ENCODE measurements around the gene NLRP1.
"Not testable (repeated sequence)": the region's sequence is repeated elsewhere in the genome, so short reads cannot be mapped to it uniquely, and the experiment has no call there.

NLRP1 gene

GRCh38 chr17:5588584-5588983 is 4.3 kb upstream of the NLRP1 start:
- in situ Hi-C loops (cut with MboI; ENCODE audit: low sequenced_read_pairs): no loop called here

DNA sequence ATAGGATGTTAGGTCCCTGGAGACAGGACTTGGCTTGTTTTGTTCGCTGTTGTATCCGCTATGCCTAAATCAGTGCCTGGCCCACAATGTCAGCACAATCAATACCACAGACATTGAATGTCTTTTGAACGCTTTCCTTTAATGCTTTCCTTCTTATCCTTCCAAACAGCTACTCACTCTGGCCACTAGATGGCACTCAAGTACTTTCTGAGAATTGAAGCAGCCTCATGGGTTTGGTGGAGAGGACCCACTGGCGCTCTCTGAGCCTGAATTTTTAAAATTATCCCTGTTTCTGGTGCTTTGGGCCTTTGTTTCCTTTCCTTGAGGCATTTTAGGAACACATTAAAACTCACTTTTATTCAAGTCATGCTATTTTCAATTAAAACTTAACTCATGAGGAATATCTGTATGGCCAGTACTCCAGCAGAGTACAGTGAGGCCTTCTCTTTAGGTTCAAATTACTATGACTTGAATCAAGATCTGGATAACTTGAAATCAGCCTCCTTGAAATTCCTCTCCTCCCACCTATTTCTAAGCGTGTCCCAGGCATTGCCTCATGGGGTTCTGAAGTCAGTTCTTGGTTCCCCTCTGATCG is 3.2 kb upstream of the NLRP1 start:
- in situ Hi-C loops (cut with MboI; ENCODE audit: low sequenced_read_pairs): no loop called here

DNA sequence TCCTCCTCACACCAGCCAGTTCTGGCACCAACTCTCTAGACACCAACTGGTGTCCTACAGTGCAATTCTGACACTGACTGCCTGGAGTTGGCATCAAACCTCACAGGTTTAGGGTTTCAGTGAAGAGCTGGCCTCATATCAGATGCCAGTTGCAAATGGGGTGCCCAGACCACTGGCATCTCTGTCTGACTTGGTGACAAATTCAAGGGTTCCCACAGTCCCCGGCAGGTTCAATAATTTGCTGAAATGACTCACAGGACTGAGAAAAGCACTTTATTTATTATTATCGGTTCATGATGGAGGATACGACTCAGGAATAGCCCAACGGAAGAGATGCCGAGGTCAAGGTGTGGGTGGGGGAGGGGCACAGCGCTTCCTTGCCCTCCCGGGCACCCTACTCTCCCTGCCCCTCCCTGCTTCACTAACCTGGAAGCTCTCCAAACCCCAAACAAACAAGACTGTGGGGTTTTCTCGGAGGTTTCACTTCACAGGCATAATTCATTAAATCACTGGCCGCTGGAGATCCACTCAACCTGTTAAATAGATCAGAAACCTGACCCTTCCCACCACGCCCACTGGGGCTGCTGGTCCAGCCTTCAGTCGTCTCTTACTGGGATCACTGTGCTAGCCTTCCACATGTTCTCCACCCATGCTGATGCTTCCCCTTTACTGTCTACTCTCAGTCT is 1.7 kb upstream of the NLRP1 start:
- in situ Hi-C loops (cut with MboI; ENCODE audit: low sequenced_read_pairs): no loop called here

- in situ Hi-C loops (cut with MboI; ENCODE audit: low sequenced_read_pairs): no loop called here
These were observed 1.0 kb upstream of the NLRP1 start for GRCh38 chr17:5585287-5585794.

- in situ Hi-C loops (cut with MboI; ENCODE audit: low sequenced_read_pairs): no loop called here
These were observed 605 bp downstream of the NLRP1 start for GRCh38 chr17:5583426-5584382.

DNA sequence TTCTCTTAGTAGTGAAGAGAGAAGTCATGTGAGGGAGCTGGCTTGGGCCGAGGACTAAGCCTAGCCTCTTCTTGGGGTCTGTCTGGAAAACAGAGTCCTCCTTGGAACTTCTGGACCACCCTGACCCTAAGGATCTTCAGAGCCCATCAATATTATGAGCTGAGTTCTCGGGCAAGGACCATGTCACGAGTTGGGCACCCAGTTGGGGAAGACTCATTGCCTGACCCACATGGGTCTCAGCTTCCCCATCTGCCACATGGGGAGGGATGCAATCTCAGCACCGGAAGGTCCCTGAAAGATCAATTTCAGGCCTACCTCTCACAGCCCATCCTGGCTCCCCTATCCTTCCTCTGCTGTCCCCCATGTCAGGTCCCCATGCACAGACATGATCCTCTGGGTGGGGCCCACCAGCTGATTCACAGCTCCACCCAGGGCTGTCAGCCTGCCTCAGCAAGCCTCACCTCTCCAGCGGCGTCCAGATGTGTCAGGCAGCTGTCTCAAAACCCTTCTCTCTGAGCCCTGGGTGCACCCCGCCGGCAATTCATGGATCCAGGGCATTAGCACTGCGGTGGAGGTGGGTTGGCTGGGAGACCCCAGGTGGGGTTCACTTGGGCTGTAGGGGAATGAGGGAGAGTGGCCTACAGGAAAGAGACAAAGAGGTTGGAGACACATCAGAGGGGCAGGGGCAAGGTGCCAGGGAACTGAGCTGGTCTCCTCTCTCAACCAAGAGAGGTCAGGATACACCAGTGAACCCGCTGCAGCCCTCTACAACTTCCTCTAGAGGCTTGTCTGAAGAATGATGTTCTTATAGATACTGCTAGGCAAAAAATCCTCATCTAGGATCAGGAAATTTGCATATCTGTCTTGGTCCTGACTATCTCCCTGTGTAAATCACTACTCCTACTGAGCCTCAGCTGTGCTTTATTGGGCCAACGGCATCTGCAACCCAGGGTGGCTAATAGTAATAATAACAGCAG is 1.8 kb downstream of the NLRP1 start:
- in situ Hi-C loops (cut with MboI; ENCODE audit: low sequenced_read_pairs): no loop called here

DNA sequence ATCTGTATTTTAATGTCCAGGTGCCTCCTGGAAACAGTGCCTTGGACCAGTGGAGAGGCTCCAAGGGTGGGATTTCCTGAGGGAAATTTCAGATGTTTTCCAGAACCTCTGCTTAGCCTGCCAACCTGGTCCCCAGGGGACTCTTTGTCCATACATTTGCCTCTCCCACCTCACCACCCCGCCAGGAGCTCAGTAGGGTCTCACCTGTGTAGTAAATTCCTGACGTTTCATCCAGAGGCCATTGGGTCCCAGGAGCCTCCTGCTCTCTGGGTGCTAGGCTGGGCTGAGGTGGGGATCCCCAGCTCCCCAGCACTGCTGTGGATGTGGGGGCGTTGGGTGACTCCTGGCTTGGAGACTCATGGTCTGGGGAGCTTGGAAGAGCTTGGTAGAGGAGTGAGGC is 2.7 kb downstream of the NLRP1 start:
- in situ Hi-C loops (cut with MboI; ENCODE audit: low sequenced_read_pairs): no loop called here

DNA sequence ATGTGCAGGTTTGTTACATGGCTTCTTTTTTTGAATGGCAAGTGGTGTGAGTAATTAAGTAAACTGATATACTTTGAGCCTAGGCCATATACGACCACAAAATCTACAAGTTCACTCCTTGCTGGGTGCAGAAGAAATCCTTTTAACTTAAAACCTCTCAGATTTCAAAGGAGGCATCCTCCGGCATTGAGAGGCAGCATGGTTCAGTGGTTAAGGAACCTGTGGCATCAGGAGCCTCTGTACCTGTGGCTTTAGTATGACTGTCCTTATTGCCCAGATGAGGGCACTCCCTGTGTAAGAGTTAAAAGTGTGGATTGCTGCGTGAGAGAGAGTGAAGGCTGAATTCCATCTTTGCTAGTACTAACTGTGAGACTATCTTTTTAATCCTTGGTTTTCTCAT is 3.3 kb downstream of the NLRP1 start:
- in situ Hi-C loops (cut with MboI; ENCODE audit: low sequenced_read_pairs): no loop called here

DNA sequence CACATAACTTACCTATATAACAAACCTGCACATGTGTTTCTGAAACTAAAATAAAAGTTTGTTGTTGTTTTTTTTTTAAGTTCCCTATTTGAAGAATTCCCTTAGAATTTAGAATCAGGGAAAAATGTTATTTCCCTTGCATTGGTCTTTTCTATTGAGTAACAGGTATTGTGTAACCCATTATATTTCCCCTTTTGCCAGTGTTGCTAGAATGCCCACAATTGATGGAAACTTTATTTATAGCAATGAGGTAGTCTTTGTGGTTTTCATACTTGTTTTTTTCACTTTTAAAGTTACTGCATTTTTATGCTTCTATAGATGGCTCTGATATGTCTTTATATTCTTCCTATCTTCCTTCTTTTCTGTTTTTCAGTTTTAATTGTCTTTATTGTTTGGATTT is 3.9 kb downstream of the NLRP1 start:
- in situ Hi-C loops (cut with MboI; ENCODE audit: low sequenced_read_pairs): no loop called here

- in situ Hi-C loops (cut with MboI; ENCODE audit: low sequenced_read_pairs): not testable (repeated sequence)
These were observed 5.5 kb downstream of the NLRP1 start for GRCh38 chr17:5578768-5579167.

- in situ Hi-C loops (cut with MboI; ENCODE audit: low sequenced_read_pairs): not testable (repeated sequence)
These were observed 11.3 kb downstream of the NLRP1 start for GRCh38 chr17:5573017-5573416.

DNA sequence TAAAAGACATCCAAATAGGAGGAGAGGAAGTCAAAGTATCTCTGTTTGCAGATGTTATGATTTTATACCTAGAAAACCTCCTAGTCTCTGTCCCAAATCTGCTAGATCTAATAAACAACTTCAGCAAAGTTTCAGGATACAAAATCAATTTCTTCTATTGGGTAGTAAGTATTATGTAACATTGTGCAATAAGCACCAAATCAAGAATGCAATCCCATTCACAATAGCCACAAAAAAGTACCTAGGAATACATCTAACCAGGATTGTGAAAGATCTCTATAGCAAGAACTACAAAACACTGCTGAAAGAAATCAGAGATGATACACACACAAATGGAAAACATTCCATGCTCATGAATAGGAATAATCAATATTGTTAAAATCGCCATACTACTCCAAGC is 13.0 kb downstream of the NLRP1 start:
- in situ Hi-C loops (cut with MboI; ENCODE audit: low sequenced_read_pairs): no loop called here

- in situ Hi-C loops (cut with MboI; ENCODE audit: low sequenced_read_pairs): no loop called here
These were observed 18.5 kb downstream of the NLRP1 start for GRCh38 chr17:5565808-5566207.

DNA sequence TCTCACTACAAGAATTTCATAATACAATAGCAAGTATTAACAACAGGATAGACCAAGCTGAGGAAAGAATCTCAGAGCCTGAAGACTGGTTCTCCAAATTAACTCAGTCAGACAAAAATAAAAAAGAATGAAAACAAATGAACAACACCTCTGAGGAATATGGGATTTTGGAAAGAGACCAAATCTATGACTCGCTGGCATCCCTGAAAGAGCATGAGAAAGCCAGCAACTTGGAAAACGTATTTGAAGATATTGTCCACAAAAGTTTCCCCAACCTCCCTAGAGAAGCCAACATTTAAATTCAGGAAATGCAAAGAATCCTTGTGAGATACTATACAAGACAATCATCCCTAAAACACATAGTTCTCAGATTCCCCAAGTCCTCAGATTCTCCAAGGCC is 20.9 kb downstream of the NLRP1 start:
- in situ Hi-C loops (cut with MboI; ENCODE audit: low sequenced_read_pairs): no loop called here

DNA sequence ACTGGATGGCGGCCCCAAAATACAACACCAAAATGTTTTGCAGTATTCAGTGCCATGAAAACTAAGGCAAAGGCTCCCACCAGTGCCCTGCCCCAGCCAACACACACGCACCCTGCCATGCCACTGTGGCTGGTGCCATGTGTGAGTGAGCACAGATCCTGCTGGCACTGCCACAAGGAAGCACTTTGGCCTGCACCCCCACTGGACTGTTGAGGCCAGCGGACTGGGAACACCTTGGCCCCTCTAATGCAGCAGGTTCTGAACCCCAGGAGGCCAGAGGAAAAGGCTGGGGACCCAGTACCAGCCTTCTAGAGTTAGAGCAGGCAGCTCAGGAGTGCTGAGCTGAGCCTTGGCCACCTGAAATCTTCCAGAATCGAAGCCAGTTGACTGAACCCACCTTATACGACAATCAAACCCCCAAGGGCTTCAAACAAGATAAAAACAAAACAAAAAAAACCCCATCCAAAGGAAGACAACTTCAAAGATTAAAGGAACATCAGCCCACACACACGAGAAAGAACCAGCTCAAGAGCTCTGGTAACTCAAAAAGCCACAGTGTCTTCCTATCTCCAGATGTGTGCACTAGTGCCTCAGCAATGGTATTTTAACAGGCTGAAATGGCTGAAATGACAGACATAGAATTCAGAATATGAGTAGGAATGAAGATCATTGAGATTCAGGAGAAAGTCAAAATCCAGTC is 21.5 kb downstream of the NLRP1 start:
- in situ Hi-C loops (cut with MboI; ENCODE audit: low sequenced_read_pairs): no loop called here

- in situ Hi-C loops (cut with MboI; ENCODE audit: low sequenced_read_pairs): no loop called here
These were observed 22.4 kb downstream of the NLRP1 start for GRCh38 chr17:5561736-5562571.

DNA sequence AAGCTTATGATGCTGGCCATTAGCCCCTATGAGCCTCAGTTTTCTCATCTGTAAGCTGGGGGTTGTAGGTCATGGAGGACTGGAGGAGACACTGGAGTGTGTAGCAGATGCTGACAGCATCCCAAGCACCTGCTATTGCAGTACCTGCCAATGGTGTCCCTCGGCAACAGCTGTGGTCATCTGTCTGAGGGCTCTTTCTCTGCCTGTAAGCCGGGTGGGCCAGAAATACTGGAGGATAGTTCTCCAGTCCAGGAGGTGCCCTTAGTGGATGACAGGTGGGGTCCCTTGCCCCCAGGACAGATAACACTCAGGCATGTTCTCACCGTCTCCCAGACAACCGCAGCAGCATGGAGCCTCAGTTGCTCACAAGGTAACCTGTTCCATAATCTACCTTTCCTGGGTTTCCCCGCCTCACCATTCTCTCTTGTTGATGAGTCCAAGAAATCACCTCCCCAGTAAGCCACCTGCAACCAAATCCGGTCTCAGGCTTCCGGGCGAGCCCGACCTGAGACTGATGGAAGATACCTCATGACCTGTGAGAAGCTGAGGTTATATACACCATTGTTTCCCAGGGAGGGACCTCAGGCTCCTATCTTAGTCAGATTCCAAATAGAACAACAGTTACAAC is 23.8 kb downstream of the NLRP1 start:
- in situ Hi-C loops (cut with MboI; ENCODE audit: low sequenced_read_pairs): no loop called here

Measured in hTERT RPE-1 (cell line).